ENCODE data around the gene TNFAIP8L1. TPM values are rescaled to one million over a fixed set of nuclear protein-coding genes. Genes with fewer than 3 reads are reported as not detected.

TNFAIP8L1 gene
- total and polyA plus RNA-seq, 4 donors: 15.6 to 29.0 (median 20.1) TPM

- no peak overlapping the region for H3K27ac ChIP-seq (ENCODE audit: low read depth in 1 of 2, low read length in 2 of 2)
- no peaks in the 10 kb centered on the region for H3K27me3 ChIP-seq (ENCODE audit: control insufficient read depth in 4 of 4, insufficient read depth in 4 of 4, low read length in 3 of 4)
- H3K9ac ChIP-seq (ENCODE audit: low read depth in 1 of 2, low read length in 2 of 2): no peak overlapping the region
- TF ChIP-seq JUND (IDR thresholded peaks at IDR 0.05) (no peak), RXRA (IDR thresholded peaks at IDR 0.05) (peak; percentile 53 to 57), MAX (IDR thresholded peaks at IDR 0.05) (no peak)
- peaks cover 5 to 32% (median 26%) of the 10 kb centered on the region in 4 donors for H3K4me1 ChIP-seq (ENCODE audit: control insufficient read depth in 4 of 4, insufficient read depth in 4 of 4, low read length in 3 of 4)
- no peak overlapping the region for H3K4me3 ChIP-seq (ENCODE audit: low read depth in 1 of 3, low read length in 3 of 3)
- no peaks in the 10 kb centered on the region for H3K9me3 ChIP-seq (ENCODE audit: control insufficient read depth in 4 of 4, low read length in 3 of 4)
- 63% methylated on average over 8 of the region's 8 CpGs for WGBS
- DNase-seq (ENCODE audit: low spot score): no peak
- peaks cover 18 to 41% (median 22%) of the 10 kb centered on the region in 4 donors for H3K36me3 ChIP-seq (ENCODE audit: control insufficient read depth in 4 of 4, insufficient read depth in 3 of 4, low read depth in 1 of 4, low read length in 3 of 4)
Observed at GRCh38 chr19:4656102-4656501, 16.8 kb downstream of the TNFAIP8L1 start.

- no peaks in the 10 kb centered on the region for H3K9me3 ChIP-seq (ENCODE audit: control insufficient read depth in 4 of 4, low read length in 3 of 4)
- H3K27me3 ChIP-seq (ENCODE audit: control insufficient read depth in 4 of 4, insufficient read depth in 4 of 4, low read length in 3 of 4): no peaks in the 10 kb centered on the region
- peaks cover 22 to 36% (median 22%) of the 10 kb centered on the region in 4 donors for H3K36me3 ChIP-seq (ENCODE audit: control insufficient read depth in 4 of 4, insufficient read depth in 3 of 4, low read depth in 1 of 4, low read length in 3 of 4)
- 72% methylated on average over 14 of the region's 14 CpGs for WGBS
- H3K4me3 ChIP-seq (ENCODE audit: low read depth in 1 of 3, low read length in 3 of 3): no peak overlapping the region
- TF ChIP-seq FOXA2 (IDR thresholded peaks at IDR 0.05) (no peak), EGR1 (IDR thresholded peaks at IDR 0.05; ENCODE audit: low read depth in 2 of 2) (no peak), MAX (IDR thresholded peaks at IDR 0.05) (no peak), TAF1 (conservative IDR thresholded peaks at IDR 0.05) (no peak), RAD21 (IDR thresholded peaks at IDR 0.05) (no peak), SP1 (IDR thresholded peaks at IDR 0.05) (no peak), REST (IDR thresholded peaks at IDR 0.05) (no peak), CTCF (IDR thresholded peaks at IDR 0.05; ENCODE audit: low read depth, low read length, missing input control) (no peak), ATF3 (IDR thresholded peaks at IDR 0.05) (no peak), HNF4G (IDR thresholded peaks at IDR 0.05) (no peak), RXRA (IDR thresholded peaks at IDR 0.05) (no peak)
- H3K9ac ChIP-seq (ENCODE audit: low read depth in 1 of 2, low read length in 2 of 2): no peak overlapping the region
- DNase-seq (ENCODE audit: low spot score): no peak
- H3K27ac ChIP-seq (ENCODE audit: low read depth in 1 of 2, low read length in 2 of 2): peak overlapping the region in 1 of 2 donors; percentile 1
- H3K4me1 ChIP-seq (ENCODE audit: control insufficient read depth in 4 of 4, insufficient read depth in 4 of 4, low read length in 3 of 4): peaks cover 5 to 33% (median 23%) of the 10 kb centered on the region in 4 donors
Observed at GRCh38 chr19:4657262-4657661, 17.9 kb downstream of the TNFAIP8L1 start.

GRCh38 chr19:4657835-4658234, 18.5 kb downstream of the TNFAIP8L1 start:
- Histone ChIP-seq H3K9me3 (ENCODE audit: control insufficient read depth in 4 of 4, low read length in 3 of 4) (no peaks in the 10 kb centered on the region), H3K4me1 (ENCODE audit: control insufficient read depth in 4 of 4, insufficient read depth in 4 of 4, low read length in 3 of 4) (peaks cover 5 to 29% (median 21%) of the 10 kb centered on the region in 4 donors), H3K36me3 (ENCODE audit: control insufficient read depth in 4 of 4, insufficient read depth in 3 of 4, low read depth in 1 of 4, low read length in 3 of 4) (peaks cover 19 to 38% (median 26%) of the 10 kb centered on the region in 4 donors), H3K27ac (ENCODE audit: low read depth in 1 of 2, low read length in 2 of 2) (no peak overlapping the region), H3K27me3 (ENCODE audit: control insufficient read depth in 4 of 4, insufficient read depth in 4 of 4, low read length in 3 of 4) (no peaks in the 10 kb centered on the region), H3K4me3 (ENCODE audit: low read depth in 1 of 3, low read length in 3 of 3) (no peak overlapping the region), H3K9ac (ENCODE audit: low read depth in 1 of 2, low read length in 2 of 2) (no peak overlapping the region)
- no peak for TF ChIP-seq RXRA (IDR thresholded peaks at IDR 0.05)
- no peak for TF ChIP-seq TAF1 (conservative IDR thresholded peaks at IDR 0.05)
- no peak for TF ChIP-seq FOXA2 (IDR thresholded peaks at IDR 0.05)
- TF ChIP-seq CTCF (IDR thresholded peaks at IDR 0.05; ENCODE audit: low read depth, low read length, missing input control): no peak
- TF ChIP-seq HNF4G (IDR thresholded peaks at IDR 0.05): no peak
- no peak for DNase-seq (ENCODE audit: low spot score)
- WGBS: 77% methylated on average over 8 of the region's 8 CpGs

Measured in liver (tissue), 9 donors.